Osteocyte (in vitro differentiated cells): ENCODE measurements around the gene ENO3. TPM values are rescaled to one million over a fixed set of nuclear protein-coding genes. Genes with fewer than 3 reads are reported as not detected.

Source experiments
- DNase-seq: peaks from one replicate; pipeline ENCODE4 v3.0.0; 2021; ENCODE audit warnings: mixed read lengths; ENCODE audit not compliant: unreplicated experiment; ENCODE audit errors: extremely low spot score
- H3K27ac Mint-ChIP-seq: one replicate; pipeline ENCODE4 v1.8.0; 2021; ENCODE audit warnings: mild to moderate bottlenecking, mixed read lengths; ENCODE audit not compliant: unreplicated experiment
- H3K27me3 Mint-ChIP-seq: one replicate; pipeline ENCODE4 v1.8.0; 2021; ENCODE audit warnings: mixed read lengths; ENCODE audit not compliant: unreplicated experiment
- H3K36me3 Mint-ChIP-seq: one replicate; pipeline ENCODE4 v1.8.0; 2021; ENCODE audit warnings: mixed read lengths; ENCODE audit not compliant: unreplicated experiment
- H3K4me1 Mint-ChIP-seq: one replicate; pipeline ENCODE4 v1.8.0; 2021; ENCODE audit warnings: mixed read lengths; ENCODE audit not compliant: unreplicated experiment
- H3K4me3 Mint-ChIP-seq: one replicate; pipeline ENCODE4 v1.8.0; 2021; ENCODE audit warnings: mild to moderate bottlenecking, moderate library complexity, mixed read lengths; ENCODE audit not compliant: unreplicated experiment
- H3K9me3 Mint-ChIP-seq: one replicate; pipeline ENCODE4 v1.8.0; 2021; ENCODE audit warnings: mixed read lengths; ENCODE audit not compliant: unreplicated experiment
- CTCF ChIP-seq: fragments of 200-600 bp; sonication (generic); IDR thresholded peaks from 2 replicates; pipeline ENCODE4 v1.5.0; 2021; ENCODE audit warnings: antibody characterized with exemption, mild to moderate bottlenecking, moderate library complexity
- total RNA-seq: library from RNA; stranded (reverse); gene quantifications from 2 replicates; pipeline ENCODE4 v1.2.1, GENCODE V29; 2021

Gene ENO3
- total RNA-seq, 1 donor from 2014 or later = 9.5 TPM

- peak within 1 kb of the TSS; percentile 87 for H3K4me3 Mint-ChIP-seq
- peak within 1 kb of the TSS; percentile 94 for H3K27ac Mint-ChIP-seq
- DNase-seq = peak; percentile 93
- H3K9me3 Mint-ChIP-seq = no peaks in the 10 kb centered on the region
- peaks cover 30% of the 10 kb centered on the region for H3K4me1 Mint-ChIP-seq
- peaks cover 3% of the 10 kb centered on the region for H3K36me3 Mint-ChIP-seq
- TF ChIP-seq CTCF = peak; percentile 80
- no peaks in the 10 kb centered on the region for H3K27me3 Mint-ChIP-seq
Measured at GRCh38 chr17:4986951-4987766, 36.2 kb downstream of the ENO3 start, which contains the start of gene CAMTA2. CAMTA2 (minus strand) TSS chr17:4987675; CDS start chr17:4986222, 1,453 bp downstream.

GRCh38 chr17:4987767-4988567, 37.0 kb downstream of the ENO3 start:
- Mint-ChIP-seq H3K27me3 (no peaks in the 10 kb centered on the region), H3K9me3 (no peaks in the 10 kb centered on the region), H3K4me3 (peak overlapping the region; percentile 87), H3K27ac (peak overlapping the region; percentile 94), H3K4me1 (peaks cover 30% of the 10 kb centered on the region), H3K36me3 (no peaks in the 10 kb centered on the region)
- no peak for DNase-seq
- TF ChIP-seq CTCF = no peak

GRCh38 chr17:4994081-4994595, 43.2 kb downstream of the ENO3 start:
- H3K4me3 Mint-ChIP-seq = no peak overlapping the region
- peaks cover 11% of the 10 kb centered on the region for H3K4me1 Mint-ChIP-seq
- no peak for TF ChIP-seq CTCF
- no peaks in the 10 kb centered on the region for H3K9me3 Mint-ChIP-seq
- no peaks in the 10 kb centered on the region for H3K27me3 Mint-ChIP-seq
- no peaks in the 10 kb centered on the region for H3K36me3 Mint-ChIP-seq
- no peak overlapping the region for H3K27ac Mint-ChIP-seq
- no peak for DNase-seq

- H3K36me3 Mint-ChIP-seq = peaks cover 13% of the 10 kb centered on the region
- peak; percentile 15 for TF ChIP-seq CTCF
- H3K4me1 Mint-ChIP-seq = peaks cover 23% of the 10 kb centered on the region
- DNase-seq = peak; percentile 96
- no peaks in the 10 kb centered on the region for H3K9me3 Mint-ChIP-seq
- H3K27ac Mint-ChIP-seq = peak within 1 kb of the TSS; percentile 47
- peak within 1 kb of the TSS; percentile 88 for H3K4me3 Mint-ChIP-seq
- no peaks in the 10 kb centered on the region for H3K27me3 Mint-ChIP-seq
Measured at GRCh38 chr17:4997302-4998026, 46.5 kb downstream of the ENO3 start, which contains the start of the genes INCA1 and KIF1C. INCA1 (minus strand) TSS chr17:4997522; CDS start chr17:4994437, 3,085 bp downstream. KIF1C (plus strand) TSS chr17:4997950; CDS start chr17:5000247, 2,297 bp downstream.
